ENCODE data around the gene KISS1.

KISS1 gene, protein sequence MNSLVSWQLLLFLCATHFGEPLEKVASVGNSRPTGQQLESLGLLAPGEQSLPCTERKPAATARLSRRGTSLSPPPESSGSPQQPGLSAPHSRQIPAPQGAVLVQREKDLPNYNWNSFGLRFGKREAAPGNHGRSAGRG

GRCh38 chr1:204196068-204196795 is at the start of gene KISS1:
KISS1 (minus strand) TSS chr1:204196491; CDS start chr1:204192876, 3,615 bp downstream.
- Histone ChIP-seq H3K79me2 (ENCODE audit: low read length) (no peaks in the 10 kb centered on the region), H3K9me2 (replicated peaks; ENCODE audit: insufficient read depth, low read length) (no peaks in the 10 kb centered on the region), H3K9ac (ENCODE audit: low read length) (no peak within 1 kb of the TSS), H3K4me1 (ENCODE audit: low read length) (no peaks in the 10 kb centered on the region), H3K4me3 (ENCODE audit: low read length) (no peak within 1 kb of the TSS), H3K27ac (ENCODE audit: low read length) (no peak within 1 kb of the TSS), H2AFZ (ENCODE audit: low read length) (no peak within 1 kb of the TSS), H3K9me3 (replicated peaks; ENCODE audit: insufficient read depth, low read length) (no peaks in the 10 kb centered on the region), H3K4me2 (ENCODE audit: low read depth, low read length) (no peak within 1 kb of the TSS), H3F3A (ENCODE audit: insufficient read depth, low read length) (no peaks in the 10 kb centered on the region), H3K36me3 (replicated peaks; ENCODE audit: insufficient read depth, low read length) (no peaks in the 10 kb centered on the region), H3K27me3 (replicated peaks; ENCODE audit: insufficient read depth, low read length) (peaks cover 51% of the 10 kb centered on the region), H4K20me1 (ENCODE audit: insufficient read depth, low read length) (no peaks in the 10 kb centered on the region)
- no peak for DNase-seq
- TF ChIP-seq EZH2phosphoT487 (IDR thresholded peaks at IDR 0.05; ENCODE audit: low read length) (no peak), EZH2 (optimal IDR thresholded peaks at IDR 0.05; ENCODE audit: low read depth, low read length) (no peak)
- TF ChIP-seq, protein P1, sequence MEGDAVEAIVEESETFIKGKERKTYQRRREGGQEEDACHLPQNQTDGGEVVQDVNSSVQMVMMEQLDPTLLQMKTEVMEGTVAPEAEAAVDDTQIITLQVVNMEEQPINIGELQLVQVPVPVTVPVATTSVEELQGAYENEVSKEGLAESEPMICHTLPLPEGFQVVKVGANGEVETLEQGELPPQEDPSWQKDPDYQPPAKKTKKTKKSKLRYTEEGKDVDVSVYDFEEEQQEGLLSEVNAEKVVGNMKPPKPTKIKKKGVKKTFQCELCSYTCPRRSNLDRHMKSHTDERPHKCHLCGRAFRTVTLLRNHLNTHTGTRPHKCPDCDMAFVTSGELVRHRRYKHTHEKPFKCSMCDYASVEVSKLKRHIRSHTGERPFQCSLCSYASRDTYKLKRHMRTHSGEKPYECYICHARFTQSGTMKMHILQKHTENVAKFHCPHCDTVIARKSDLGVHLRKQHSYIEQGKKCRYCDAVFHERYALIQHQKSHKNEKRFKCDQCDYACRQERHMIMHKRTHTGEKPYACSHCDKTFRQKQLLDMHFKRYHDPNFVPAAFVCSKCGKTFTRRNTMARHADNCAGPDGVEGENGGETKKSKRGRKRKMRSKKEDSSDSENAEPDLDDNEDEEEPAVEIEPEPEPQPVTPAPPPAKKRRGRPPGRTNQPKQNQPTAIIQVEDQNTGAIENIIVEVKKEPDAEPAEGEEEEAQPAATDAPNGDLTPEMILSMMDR (IDR thresholded peaks at IDR 0.05; ENCODE audit: low read length): no peak

- no peaks in the 10 kb centered on the region for H3K79me2 ChIP-seq (ENCODE audit: low read length)
- H3K4me3 ChIP-seq (ENCODE audit: low read length): no peak overlapping the region
- H3K9ac ChIP-seq (ENCODE audit: low read length): no peak overlapping the region
- H4K20me1 ChIP-seq (ENCODE audit: insufficient read depth, low read length): no peaks in the 10 kb centered on the region
- no peaks in the 10 kb centered on the region for H3K9me3 ChIP-seq (replicated peaks; ENCODE audit: insufficient read depth, low read length)
- H3K9me2 ChIP-seq (replicated peaks; ENCODE audit: insufficient read depth, low read length): no peaks in the 10 kb centered on the region
- DNase-seq: no peak
- no peaks in the 10 kb centered on the region for H3K4me1 ChIP-seq (ENCODE audit: low read length)
- H2AFZ ChIP-seq (ENCODE audit: low read length): no peak overlapping the region
- no peaks in the 10 kb centered on the region for H3F3A ChIP-seq (ENCODE audit: insufficient read depth, low read length)
- no peaks in the 10 kb centered on the region for H3K27me3 ChIP-seq (replicated peaks; ENCODE audit: insufficient read depth, low read length)
- H3K27ac ChIP-seq (ENCODE audit: low read length): no peak overlapping the region
- no peak overlapping the region for H3K4me2 ChIP-seq (ENCODE audit: low read depth, low read length)
- TF ChIP-seq, protein P1 (IDR thresholded peaks at IDR 0.05; ENCODE audit: low read length): no peak
- no peak for TF ChIP-seq EZH2 (optimal IDR thresholded peaks at IDR 0.05; ENCODE audit: low read depth, low read length)
- no peak for TF ChIP-seq EZH2phosphoT487 (IDR thresholded peaks at IDR 0.05; ENCODE audit: low read length)
- H3K36me3 ChIP-seq (replicated peaks; ENCODE audit: insufficient read depth, low read length): no peaks in the 10 kb centered on the region
Measured at GRCh38 chr1:204242920-204243319, 46.6 kb upstream of the KISS1 start.

GRCh38 chr1:204241914-204242313 is 45.6 kb upstream of the KISS1 start:
- H2AFZ ChIP-seq (ENCODE audit: low read length): no peak overlapping the region
- H4K20me1 ChIP-seq (ENCODE audit: insufficient read depth, low read length): no peaks in the 10 kb centered on the region
- H3K79me2 ChIP-seq (ENCODE audit: low read length): no peaks in the 10 kb centered on the region
- H3K27ac ChIP-seq (ENCODE audit: low read length): no peak overlapping the region
- H3K4me3 ChIP-seq (ENCODE audit: low read length): no peak overlapping the region
- DNase-seq: no peak
- no peaks in the 10 kb centered on the region for H3F3A ChIP-seq (ENCODE audit: insufficient read depth, low read length)
- no peak overlapping the region for H3K4me2 ChIP-seq (ENCODE audit: low read depth, low read length)
- no peaks in the 10 kb centered on the region for H3K4me1 ChIP-seq (ENCODE audit: low read length)
- H3K9me2 ChIP-seq (replicated peaks; ENCODE audit: insufficient read depth, low read length): no peaks in the 10 kb centered on the region
- TF ChIP-seq EZH2phosphoT487 (IDR thresholded peaks at IDR 0.05; ENCODE audit: low read length) (no peak), EZH2 (optimal IDR thresholded peaks at IDR 0.05; ENCODE audit: low read depth, low read length) (no peak)
- TF ChIP-seq, protein P1 (IDR thresholded peaks at IDR 0.05; ENCODE audit: low read length): no peak
- no peak overlapping the region for H3K9ac ChIP-seq (ENCODE audit: low read length)
- H3K27me3 ChIP-seq (replicated peaks; ENCODE audit: insufficient read depth, low read length): no peaks in the 10 kb centered on the region
- no peaks in the 10 kb centered on the region for H3K36me3 ChIP-seq (replicated peaks; ENCODE audit: insufficient read depth, low read length)
- no peaks in the 10 kb centered on the region for H3K9me3 ChIP-seq (replicated peaks; ENCODE audit: insufficient read depth, low read length)

Measured in MM.1S (cell line).